Activated gamma-delta T cell treated with anti-CD3 and anti-CD28 coated beads, Interleukin-2, amount 50 U/mL, for 16 hours (primary cell): ENCODE results near the gene SMARCC1.

Experiments
- DNase-seq: peaks from one replicate; pipeline ENCODE4 v3.0.0-alpha.2; 2020; ENCODE audit warnings: low read depth

SMARCC1 gene

GRCh38 chr3:47583320-47584075 is 198.2 kb downstream of the SMARCC1 start:
- no peak for DNase-seq

GRCh38 chr3:47581835-47582234 is 199.9 kb downstream of the SMARCC1 start:
- DNase-seq: no peak

GRCh38 chr3:47581422-47581821 is 200.3 kb downstream of the SMARCC1 start:
- DNase-seq: no peak

GRCh38 chr3:47580481-47580880 is 201.2 kb downstream of the SMARCC1 start:
- no peak for DNase-seq

- no peak for DNase-seq
Measured at GRCh38 chr3:47579875-47580274, 201.8 kb downstream of the SMARCC1 start.

- DNase-seq: no peak
Measured at GRCh38 chr3:47578691-47579632, 202.7 kb downstream of the SMARCC1 start, which contains the start of gene CSPG5. Gene CSPG5 (minus strand): TSS chr3:47578865. CDS start chr3:47578693, 172 bp downstream.

GRCh38 chr3:47578119-47578632 is 203.5 kb downstream of the SMARCC1 start:
- peak; percentile 9 for DNase-seq

GRCh38 chr3:47577583-47578118 is 204.0 kb downstream of the SMARCC1 start:
- no peak for DNase-seq

GRCh38 chr3:47573190-47574172 is 208.2 kb downstream of the SMARCC1 start:
- no peak for DNase-seq

- no peak for DNase-seq
Measured at GRCh38 chr3:47571391-47572175, 210.1 kb downstream of the SMARCC1 start.

- DNase-seq: no peak
Measured at GRCh38 chr3:47568901-47569300, 212.8 kb downstream of the SMARCC1 start.

- no peak for DNase-seq
Measured at GRCh38 chr3:47567149-47567548, 214.5 kb downstream of the SMARCC1 start.

GRCh38 chr3:47566667-47567066 is 215.0 kb downstream of the SMARCC1 start:
- no peak for DNase-seq

GRCh38 chr3:47565734-47566550 is 215.8 kb downstream of the SMARCC1 start:
- DNase-seq: no peak

GRCh38 chr3:47556351-47556750 is 225.3 kb downstream of the SMARCC1 start:
- DNase-seq: no peak

- no peak for DNase-seq
Measured at GRCh38 chr3:47554335-47554734, 227.4 kb downstream of the SMARCC1 start.

- DNase-seq: no peak
Measured at GRCh38 chr3:47553407-47553806, 228.3 kb downstream of the SMARCC1 start.

- no peak for DNase-seq
Measured at GRCh38 chr3:47542471-47543173, 239.1 kb downstream of the SMARCC1 start.

GRCh38 chr3:47541583-47542108 is 240.0 kb downstream of the SMARCC1 start:
- no peak for DNase-seq
